ENCODE data around the gene UAP1L1. TPM values are rescaled to one million over a fixed set of nuclear protein-coding genes. Genes with fewer than 3 reads are reported as not detected.

UAP1L1 gene
- polyA plus RNA-seq, 1 donor (not counting 4 experiments of a cell fraction or from before 2014, with no cell fraction given), result 2.7 TPM

- Histone ChIP-seq H3K4me2 (ENCODE audit: control insufficient read depth, extremely low read depth, insufficient read depth, low read depth, low read length) (no peak overlapping the region), H3K36me3 (ENCODE audit: control insufficient read depth in 2 of 2, extremely low read depth in 1 of 2, insufficient read depth in 2 of 2, low read length in 2 of 2) (peaks cover 25% of the 10 kb centered on the region in 2 experiments), H4K20me1 (ENCODE audit: control insufficient read depth, extremely low read depth, insufficient read depth, low read length) (no peaks in the 10 kb centered on the region), H3K9me1 (ENCODE audit: control insufficient read depth, extremely low read depth, insufficient read depth, low read length) (no peaks in the 10 kb centered on the region), H2AFZ (ENCODE audit: control insufficient read depth, low read length) (no peak overlapping the region), H3K9ac (ENCODE audit: control insufficient read depth, extremely low read depth, insufficient read depth, low read length) (no peak overlapping the region), H3K4me1 (ENCODE audit: control insufficient read depth, extremely low read depth, insufficient read depth, low read length) (no peaks in the 10 kb centered on the region), H3K4me3 (ENCODE audit: control insufficient read depth in 2 of 3, extremely low read depth in 1 of 3, insufficient read depth in 2 of 3, low read depth in 1 of 3, low read length in 3 of 3) (no peak overlapping the region), H3K27ac (ENCODE audit: control insufficient read depth, insufficient read depth, low read length) (no peak overlapping the region), H3K27me3 (ENCODE audit: control insufficient read depth, extremely low read depth, insufficient read depth, low read length) (no peaks in the 10 kb centered on the region), H3K79me2 (ENCODE audit: control insufficient read depth, insufficient read depth, low read length) (peaks cover 4% of the 10 kb centered on the region), H3K9me3 (ENCODE audit: control insufficient read depth, low read depth, low read length) (peaks cover 17% of the 10 kb centered on the region)
- no peak for FAIRE-seq
- TF ChIP-seq EZH2 (IDR thresholded peaks at IDR 0.05; ENCODE audit: low read length), result no peak
- no peak for TF ChIP-seq CTCF (optimal IDR thresholded peaks at IDR 0.05 in 1 of 3, IDR thresholded peaks at IDR 0.05 in 1 of 3, conservative IDR thresholded peaks at IDR 0.05 in 1 of 3; ENCODE audit: extremely low read depth in 1 of 3, insufficient read depth in 2 of 3, low read length in 3 of 3)
- no peak for DNase-seq (ENCODE audit: low read depth, low spot score)
- dilution Hi-C loops (cut with MboI; ENCODE audit: extremely low pct_ligation_motif_present, low sequenced_read_pairs), result no loop called here
Measured at GRCh38 chr9:137106662-137107250, 29.4 kb downstream of the UAP1L1 start.

- Histone ChIP-seq H3K9ac (ENCODE audit: control insufficient read depth, extremely low read depth, insufficient read depth, low read length) (no peak overlapping the region), H3K27ac (ENCODE audit: control insufficient read depth, insufficient read depth, low read length) (no peak overlapping the region), H3K9me3 (ENCODE audit: control insufficient read depth, low read depth, low read length) (peaks cover 10% of the 10 kb centered on the region), H3K79me2 (ENCODE audit: control insufficient read depth, insufficient read depth, low read length) (peaks cover 3% of the 10 kb centered on the region), H3K9me1 (ENCODE audit: control insufficient read depth, extremely low read depth, insufficient read depth, low read length) (no peaks in the 10 kb centered on the region), H2AFZ (ENCODE audit: control insufficient read depth, low read length) (no peak overlapping the region), H3K4me2 (ENCODE audit: control insufficient read depth, extremely low read depth, insufficient read depth, low read depth, low read length) (no peak overlapping the region), H3K4me1 (ENCODE audit: control insufficient read depth, extremely low read depth, insufficient read depth, low read length) (no peaks in the 10 kb centered on the region), H4K20me1 (ENCODE audit: control insufficient read depth, extremely low read depth, insufficient read depth, low read length) (no peaks in the 10 kb centered on the region), H3K36me3 (ENCODE audit: control insufficient read depth in 2 of 2, extremely low read depth in 1 of 2, insufficient read depth in 2 of 2, low read length in 2 of 2) (peaks cover 19 to 20% of the 10 kb centered on the region in 2 experiments), H3K27me3 (ENCODE audit: control insufficient read depth, extremely low read depth, insufficient read depth, low read length) (no peaks in the 10 kb centered on the region), H3K4me3 (ENCODE audit: control insufficient read depth in 2 of 3, extremely low read depth in 1 of 3, insufficient read depth in 2 of 3, low read depth in 1 of 3, low read length in 3 of 3) (no peak overlapping the region)
- dilution Hi-C loops (cut with MboI; ENCODE audit: extremely low pct_ligation_motif_present, low sequenced_read_pairs), result no loop called here
- FAIRE-seq (no peak), DNase-seq (ENCODE audit: low read depth, low spot score) (no peak)
- no peak for TF ChIP-seq CTCF (optimal IDR thresholded peaks at IDR 0.05 in 1 of 3, IDR thresholded peaks at IDR 0.05 in 1 of 3, conservative IDR thresholded peaks at IDR 0.05 in 1 of 3; ENCODE audit: extremely low read depth in 1 of 3, insufficient read depth in 2 of 3, low read length in 3 of 3)
- TF ChIP-seq EZH2 (IDR thresholded peaks at IDR 0.05; ENCODE audit: low read length), result no peak
Measured at GRCh38 chr9:137107312-137107921, 30.1 kb downstream of the UAP1L1 start.

Measured in keratinocyte (primary cell).